Esophagus squamous epithelium (tissue), 4 donors: ENCODE data around the gene CBR1.

ENCODE experiments used
- POLR2A ChIP-seq, 4 donors: fragments of 450-650 bp; IDR thresholded peaks; one replicate each; pipeline ENCODE4 v1.6.1; 2017; ENCODE audit warnings: antibody characterized with exemption in 4 of 4, mild to moderate bottlenecking in 4 of 4, moderate library complexity in 3 of 4
- TF ChIP-seq, protein P1 (sequence below), 6 experiments: fragments of 450-650 bp in 4 of 6; fragments of 200-600 bp in 2 of 6; sonication (generic) in 2 of 6; IDR thresholded peaks; one replicate each; pipeline ENCODE4 v1.5.1; 2016 to 2019; ENCODE audit warnings: antibody characterized with exemption in 6 of 6, mild to moderate bottlenecking in 4 of 6, moderate library complexity in 4 of 6

- TF ChIP-seq POLR2A (IDR thresholded peaks at IDR 0.05): peak in 1 of 4 donors; percentile 24
- TF ChIP-seq, protein P1, sequence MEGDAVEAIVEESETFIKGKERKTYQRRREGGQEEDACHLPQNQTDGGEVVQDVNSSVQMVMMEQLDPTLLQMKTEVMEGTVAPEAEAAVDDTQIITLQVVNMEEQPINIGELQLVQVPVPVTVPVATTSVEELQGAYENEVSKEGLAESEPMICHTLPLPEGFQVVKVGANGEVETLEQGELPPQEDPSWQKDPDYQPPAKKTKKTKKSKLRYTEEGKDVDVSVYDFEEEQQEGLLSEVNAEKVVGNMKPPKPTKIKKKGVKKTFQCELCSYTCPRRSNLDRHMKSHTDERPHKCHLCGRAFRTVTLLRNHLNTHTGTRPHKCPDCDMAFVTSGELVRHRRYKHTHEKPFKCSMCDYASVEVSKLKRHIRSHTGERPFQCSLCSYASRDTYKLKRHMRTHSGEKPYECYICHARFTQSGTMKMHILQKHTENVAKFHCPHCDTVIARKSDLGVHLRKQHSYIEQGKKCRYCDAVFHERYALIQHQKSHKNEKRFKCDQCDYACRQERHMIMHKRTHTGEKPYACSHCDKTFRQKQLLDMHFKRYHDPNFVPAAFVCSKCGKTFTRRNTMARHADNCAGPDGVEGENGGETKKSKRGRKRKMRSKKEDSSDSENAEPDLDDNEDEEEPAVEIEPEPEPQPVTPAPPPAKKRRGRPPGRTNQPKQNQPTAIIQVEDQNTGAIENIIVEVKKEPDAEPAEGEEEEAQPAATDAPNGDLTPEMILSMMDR (IDR thresholded peaks at IDR 0.05): no peak
Observed at GRCh38 chr21:36072453-36073162, 2.8 kb downstream of the CBR1 start.
